Measurements from ENCODE around the gene TST.

TST gene

DNA sequence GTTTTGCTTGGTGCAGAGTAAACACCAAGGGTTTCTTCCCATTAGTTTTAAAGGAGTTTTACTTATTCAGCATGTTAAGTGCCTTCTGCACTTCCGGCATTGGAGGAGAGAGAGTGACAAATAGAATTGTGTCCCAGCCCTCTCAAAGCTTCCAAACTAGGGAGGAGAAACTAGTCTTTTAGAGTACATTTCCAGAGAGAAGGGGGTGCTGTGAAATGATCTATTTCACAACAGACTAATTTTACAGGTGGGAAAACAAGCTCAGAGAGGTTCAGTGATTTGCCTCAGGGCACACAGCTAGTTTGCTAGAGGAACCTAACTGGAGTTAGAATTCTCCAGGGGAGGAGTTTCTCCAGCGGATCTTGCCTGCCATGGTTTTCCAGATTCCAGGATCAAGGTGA lies 12.9 kb upstream of the TST start:
- no peak for DNase-seq

DNA sequence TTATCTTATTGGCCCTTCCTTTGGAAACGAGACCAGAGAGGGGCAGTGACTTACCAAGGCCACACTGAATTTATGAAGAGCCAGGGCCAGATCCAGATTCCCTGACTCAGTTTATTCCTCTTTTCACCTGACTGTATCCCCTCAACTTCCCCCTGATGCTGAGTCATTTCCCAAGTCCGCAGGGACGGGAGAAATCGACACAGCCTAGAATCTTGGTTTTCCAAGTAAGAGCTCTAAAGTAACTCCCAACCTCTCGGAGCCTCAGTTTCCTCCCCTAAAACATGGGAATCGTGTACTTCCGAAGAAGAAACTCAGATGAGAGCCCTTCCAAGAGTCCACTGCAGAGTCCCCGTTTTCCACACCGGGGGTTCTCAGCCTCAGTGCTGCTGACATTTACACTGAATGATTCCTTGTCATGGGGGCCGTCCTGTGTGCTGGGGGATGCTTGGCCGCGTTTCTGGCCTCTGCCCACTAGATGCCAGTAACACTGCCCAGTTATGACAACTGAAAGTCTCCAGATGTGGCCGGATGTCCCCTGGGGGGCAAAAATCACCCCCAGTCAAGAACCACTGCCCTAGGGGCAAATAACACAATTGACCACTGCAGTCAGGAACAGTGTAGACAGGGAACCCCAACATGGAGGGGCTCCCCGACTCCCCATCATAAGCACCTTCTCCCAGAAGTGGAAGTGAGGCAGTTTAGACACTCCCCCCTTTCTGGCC lies 11.5 kb upstream of the TST start:
- DNase-seq: no peak

DNA sequence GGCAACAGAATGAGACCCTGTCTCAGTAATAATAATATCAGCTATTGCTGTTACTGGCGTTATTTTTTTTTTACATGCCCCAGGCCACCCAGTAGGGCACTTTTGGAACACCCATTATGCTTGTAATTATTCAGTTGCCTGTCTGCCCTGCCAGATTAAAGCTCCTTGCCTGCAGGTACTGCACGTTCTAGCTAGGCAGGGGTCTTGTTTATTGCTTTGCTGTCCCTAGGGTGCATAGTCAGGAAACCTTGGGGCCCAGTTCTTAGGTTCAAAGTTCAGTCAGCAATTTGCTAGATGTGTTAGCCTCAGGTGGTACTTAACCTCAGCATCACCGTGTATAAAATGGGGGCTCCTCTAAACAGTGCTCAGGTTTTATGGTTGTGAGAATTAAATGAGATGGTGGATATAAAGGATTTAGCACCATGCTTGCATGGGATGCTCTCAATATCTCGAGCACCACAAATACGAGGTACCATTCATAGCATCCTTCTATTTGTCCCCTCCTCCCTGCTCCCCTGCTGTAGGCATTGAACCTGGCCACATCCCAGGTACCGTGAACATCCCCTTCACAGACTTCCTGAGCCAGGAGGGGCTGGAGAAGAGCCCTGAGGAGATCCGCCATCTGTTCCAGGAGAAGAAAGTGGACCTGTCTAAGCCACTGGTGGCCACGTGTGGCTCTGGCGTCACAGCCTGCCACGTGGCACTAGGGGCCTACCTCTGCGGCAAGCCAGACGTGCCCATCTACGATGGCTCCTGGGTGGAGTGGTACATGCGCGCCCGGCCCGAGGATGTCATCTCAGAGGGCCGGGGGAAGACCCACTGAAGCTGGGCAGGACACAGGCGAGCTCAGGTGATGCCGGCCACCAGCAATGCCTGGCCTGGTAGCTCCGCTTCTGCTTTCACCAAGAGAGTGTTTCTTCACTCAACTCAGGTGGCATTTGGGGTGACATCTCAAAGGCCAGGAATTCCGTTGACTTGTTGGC lies 9.7 kb upstream of the TST start:
- no peak for DNase-seq

GRCh38 chr22:37027556-37027955 lies 8.3 kb upstream of the TST start:
- DNase-seq: no peak

- no peak for DNase-seq
Observed at GRCh38 chr22:37026325-37026724, 7.1 kb upstream of the TST start.

- no peak for DNase-seq
Observed at GRCh38 chr22:37025500-37026070, 6.3 kb upstream of the TST start.

DNA sequence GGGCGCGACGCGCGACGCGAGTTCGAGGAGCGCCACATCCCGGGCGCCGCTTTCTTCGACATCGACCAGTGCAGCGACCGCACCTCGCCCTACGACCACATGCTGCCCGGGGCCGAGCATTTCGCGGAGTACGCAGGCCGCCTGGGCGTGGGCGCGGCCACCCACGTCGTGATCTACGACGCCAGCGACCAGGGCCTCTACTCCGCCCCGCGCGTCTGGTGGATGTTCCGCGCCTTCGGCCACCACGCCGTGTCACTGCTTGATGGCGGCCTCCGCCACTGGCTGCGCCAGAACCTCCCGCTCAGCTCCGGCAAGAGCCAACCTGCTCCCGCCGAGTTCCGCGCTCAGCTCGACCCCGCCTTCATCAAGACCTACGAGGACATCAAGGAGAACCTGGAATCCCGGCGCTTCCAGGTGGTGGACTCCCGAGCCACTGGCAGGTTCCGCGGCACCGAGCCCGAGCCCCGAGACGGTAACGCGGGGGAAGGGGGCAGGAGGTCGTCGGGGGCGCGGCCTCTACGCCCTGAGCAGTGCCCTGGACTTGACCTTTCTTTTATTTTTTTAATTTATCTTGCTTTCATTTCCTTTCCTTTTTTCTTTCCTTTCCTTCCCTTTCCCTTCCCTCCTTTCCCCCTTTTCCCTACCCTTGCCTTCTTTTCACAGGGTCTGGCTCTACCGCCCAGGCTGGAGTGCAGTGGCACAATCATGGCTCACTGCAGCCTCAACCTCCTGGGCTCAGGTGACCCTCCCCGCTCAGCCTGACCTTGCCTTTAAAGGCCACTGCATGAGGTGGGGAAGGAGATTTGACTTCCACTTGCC lies 5.3 kb upstream of the TST start:
- DNase-seq: no peak

- no peak for DNase-seq
Observed at GRCh38 chr22:37023743-37024338, 4.6 kb upstream of the TST start.

DNA sequence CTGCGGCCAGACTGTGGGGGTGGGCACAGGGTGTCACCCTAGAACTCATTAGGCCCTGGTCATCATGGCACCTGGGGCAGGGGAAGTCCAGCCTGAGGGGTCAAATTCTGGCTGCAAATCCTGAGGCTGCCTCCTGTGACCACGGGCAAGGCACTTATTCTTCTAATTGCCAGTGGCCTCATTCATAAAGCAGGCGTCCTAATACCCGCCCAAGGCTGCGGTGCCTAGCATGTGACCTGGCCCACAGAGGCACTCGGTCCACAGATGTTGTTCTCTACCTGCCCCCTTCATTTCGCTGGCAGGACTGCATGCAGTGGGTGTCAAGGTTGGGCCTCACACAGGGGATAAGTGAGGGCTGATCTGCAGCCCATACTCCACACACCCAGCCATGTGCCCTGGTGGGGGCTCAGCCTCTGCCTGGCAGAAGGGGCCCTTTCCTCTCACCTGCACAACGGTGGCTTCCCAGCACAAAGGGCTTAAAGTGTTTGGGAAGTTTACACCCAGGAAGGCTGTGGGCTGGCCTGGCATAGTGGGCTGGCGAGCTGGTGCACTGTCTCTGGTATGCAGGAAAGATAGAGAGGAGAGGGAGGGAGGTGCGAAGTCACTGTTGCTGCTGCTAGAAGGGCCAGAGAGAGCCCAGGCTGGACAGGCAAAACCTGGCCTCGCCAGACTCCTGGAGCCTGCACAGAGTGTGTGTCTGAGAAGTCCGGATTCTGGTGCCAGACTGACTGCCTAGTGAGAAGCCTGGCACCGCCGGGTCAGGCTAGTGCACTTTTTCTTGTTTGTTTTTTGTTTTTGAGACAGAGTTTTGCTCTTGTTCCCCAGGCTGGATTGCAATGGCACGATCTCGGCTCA lies 3.5 kb upstream of the TST start:
- no peak for DNase-seq

DNA sequence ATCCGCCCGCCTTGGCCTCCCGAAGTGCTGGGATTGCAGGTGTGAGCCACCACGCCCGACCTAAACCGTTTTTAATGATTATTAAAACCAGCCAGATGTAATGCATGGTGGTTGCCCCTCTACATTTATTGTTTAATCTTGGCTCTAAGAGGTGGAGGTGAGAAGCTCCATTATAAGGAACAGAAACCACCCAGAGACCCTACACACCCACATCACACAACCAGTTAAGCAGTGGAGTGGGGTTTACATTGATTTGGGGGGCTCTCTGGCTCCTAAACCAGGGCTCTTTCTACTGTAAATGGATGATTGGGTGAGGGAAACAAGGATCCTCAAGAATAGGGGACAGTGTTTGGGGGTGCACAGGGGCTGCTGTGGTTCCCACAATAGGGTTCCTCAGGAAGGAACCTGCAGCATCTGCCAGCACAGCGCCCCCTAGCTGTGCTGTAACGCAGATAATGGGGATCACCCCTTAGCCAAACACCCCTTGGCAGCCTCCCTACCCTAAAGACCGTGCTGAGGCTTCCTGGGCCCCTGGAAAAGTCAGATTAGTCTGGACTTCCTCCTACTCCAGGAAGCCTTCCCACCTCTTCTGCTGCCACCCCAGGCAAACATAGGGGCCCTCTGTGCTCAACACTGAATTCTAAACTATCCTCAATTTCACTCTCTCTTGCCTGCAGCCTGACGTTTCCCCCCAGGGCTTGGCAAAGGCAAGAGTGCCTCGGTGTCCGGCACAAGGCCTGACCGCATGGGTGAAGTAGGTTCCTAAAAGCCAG lies 2.6 kb upstream of the TST start:
- peak; percentile 13 to 40 (median 26) for DNase-seq

GRCh38 chr22:37021041-37021440 lies 1.8 kb upstream of the TST start:
- DNase-seq: no peak

GRCh38 chr22:37020192-37020479 lies 889 bp upstream of the TST start:
- DNase-seq: no peak

- no peak for DNase-seq
Observed at GRCh38 chr22:37018815-37019308, 385 bp downstream of the TST start.

- no peak for DNase-seq
Observed at GRCh38 chr22:37018086-37018814, 997 bp downstream of the TST start.

- no peak for DNase-seq
Observed at GRCh38 chr22:37017356-37017755, 1.9 kb downstream of the TST start.

DNA sequence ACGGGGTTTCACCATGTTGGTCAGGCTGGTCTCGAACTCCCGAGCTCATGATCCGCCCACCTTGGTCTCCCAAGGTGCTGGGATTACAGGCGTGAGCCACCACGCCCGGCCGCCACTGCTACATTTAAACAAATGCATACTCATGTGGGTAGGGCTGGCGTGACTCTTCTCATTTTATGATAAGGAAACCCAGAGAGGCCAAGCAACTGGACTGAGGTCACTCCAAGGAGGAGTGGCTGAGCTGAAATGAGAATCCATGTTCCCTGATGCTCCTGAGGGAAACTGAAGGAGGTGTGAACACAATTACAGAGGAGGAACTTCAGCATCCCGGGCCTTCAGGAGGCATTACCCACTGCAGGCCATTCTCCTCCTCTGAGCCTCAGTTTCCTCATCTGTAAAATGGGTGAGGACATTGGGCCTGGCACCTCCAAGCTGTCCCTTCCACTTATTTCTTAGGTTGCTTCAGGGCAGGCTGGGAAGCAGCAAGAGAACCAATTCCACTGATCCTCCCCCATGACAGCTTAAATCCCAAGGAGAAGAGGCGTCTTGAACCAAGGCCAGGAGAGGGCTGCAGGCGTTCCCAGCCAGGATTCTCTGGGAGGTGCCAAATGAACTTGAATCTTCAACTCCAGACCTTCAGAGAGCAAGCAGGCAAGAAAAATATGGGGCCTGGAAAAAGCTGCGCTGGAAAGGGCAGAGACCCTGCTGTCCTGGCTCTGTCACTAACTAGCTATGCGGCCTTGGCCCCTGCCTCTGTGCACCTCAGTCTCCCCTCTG lies 2.9 kb downstream of the TST start:
- no peak for DNase-seq

DNA sequence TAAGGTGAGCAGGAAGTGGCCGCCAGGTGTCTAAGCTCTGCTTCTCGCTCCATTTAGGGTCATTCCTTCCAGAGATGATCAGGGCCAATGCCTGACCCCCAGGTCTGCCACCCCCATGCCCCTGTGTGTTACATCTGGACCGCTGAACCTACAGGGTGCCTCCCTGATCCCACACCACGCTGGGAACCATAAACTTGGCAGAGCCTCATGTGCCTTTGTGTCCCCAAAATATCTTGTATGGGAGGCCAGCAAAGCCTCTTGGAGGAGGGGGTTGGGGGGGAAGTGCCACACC lies 3.7 kb downstream of the TST start:
- no peak for DNase-seq

DNA sequence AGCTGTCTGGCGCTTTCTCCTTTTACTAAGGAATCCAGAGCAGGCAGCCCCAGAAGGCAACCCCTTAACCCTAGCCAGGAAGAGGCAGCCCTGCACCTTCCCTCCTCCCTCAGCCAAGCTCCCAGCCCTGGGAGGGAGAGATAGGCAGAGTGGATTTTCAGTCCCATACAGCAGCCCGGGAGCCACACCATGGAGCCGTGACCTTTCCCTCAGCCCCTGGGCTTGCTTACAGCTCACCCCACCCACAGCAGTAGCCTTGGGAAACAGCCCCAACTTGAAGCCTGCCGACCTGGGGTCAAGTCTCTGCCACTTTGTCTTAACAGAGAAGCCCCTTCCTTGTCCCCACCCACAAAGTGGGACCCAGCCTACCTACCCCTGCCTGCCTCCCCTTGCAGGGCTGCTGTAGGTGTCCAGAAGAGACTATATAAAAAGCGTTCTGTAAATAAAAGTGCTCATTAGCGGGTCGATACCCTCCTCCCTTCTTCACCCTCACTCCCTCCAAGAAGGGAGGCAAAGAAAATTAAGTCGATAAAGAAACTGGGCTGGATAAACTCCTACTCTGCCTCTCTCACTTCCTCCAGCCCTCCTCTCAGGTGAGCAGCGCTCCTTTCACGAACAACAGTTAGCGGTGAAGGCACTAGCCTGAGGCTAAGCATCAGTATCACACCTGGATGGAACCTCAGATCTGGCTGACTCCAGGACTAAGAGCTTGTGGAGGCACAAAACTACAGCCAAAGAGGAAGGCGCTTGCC lies 4.2 kb downstream of the TST start:
- no peak for DNase-seq

GRCh38 chr22:37014415-37014806 lies 4.8 kb downstream of the TST start:
- no peak for DNase-seq

Measured in activated CD4-positive, CD25-positive, alpha-beta regulatory T cell (primary cell).